Fibroblast of the conjunctiva (primary cell): Measurements from ENCODE around the gene MB21D2.

ENCODE experiments used
- DNase-seq: peaks from one replicate; pipeline ENCODE4 v3.0.0-alpha.2; 2010; ENCODE audit warnings: low read depth

MB21D2 gene

DNA sequence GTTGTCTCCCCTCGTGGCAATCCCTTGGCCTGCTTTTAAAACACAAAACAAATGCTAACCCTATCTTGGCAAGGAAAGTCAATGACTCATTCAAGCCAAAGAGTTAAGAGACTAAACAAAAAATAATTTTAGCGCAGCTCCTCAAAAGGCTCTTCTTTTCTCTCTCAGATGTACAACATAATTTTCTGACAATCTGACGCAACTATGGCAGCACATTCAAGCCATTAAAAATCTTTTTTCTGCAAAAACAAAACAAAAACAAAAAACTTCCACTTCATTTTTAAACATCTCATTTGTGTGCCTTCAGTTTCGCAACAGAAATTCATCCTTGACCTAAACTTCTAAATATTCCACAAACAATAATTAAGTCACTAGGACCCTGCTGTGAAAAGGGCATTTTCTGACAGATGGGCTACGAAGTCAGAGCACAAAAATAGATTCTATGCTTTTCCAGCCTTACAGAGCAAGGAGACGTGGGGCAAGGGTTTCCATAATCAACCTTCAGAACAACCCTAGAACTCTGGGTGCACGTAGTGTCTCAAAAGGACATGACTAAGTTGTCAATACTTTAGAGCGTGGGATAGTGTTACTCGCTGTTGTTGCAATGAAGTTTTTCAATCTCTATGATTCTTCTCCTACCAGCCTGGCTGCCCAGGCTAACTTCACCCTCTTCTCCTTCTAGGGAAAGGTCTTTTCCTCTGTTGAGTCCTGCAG is 84.3 kb downstream of the MB21D2 start:
- peak; percentile 67 for DNase-seq

GRCh38 chr3:192831801-192832347 is 85.8 kb downstream of the MB21D2 start:
- DNase-seq, result no peak

DNA sequence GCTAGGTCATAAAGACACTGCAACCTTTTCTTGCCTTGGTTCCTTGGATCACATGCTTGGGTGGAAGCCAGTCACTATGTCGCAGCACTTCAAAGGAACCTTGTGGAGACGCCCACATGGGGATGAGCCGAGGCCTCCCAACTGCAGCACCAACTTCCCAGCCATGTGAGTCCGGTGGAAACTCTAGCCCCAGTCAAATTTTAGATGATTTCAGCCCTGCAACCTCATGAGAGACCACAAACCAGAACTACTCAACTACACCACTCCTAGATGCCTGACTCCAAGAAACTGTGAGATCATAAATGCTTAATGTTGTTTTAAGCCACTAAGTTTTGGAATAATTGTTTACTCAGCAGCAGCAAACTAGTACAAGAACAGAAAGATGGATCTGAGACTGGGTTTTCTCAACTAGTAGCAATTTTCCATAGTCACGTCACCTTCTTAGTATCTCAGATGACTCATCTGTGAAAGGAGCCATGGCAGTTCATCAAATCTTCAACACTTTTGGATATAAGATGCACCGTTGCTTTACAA is 86.5 kb downstream of the MB21D2 start:
- DNase-seq, result peak; percentile 40

- DNase-seq, result no peak
Measured at GRCh38 chr3:192830291-192831110, 87.2 kb downstream of the MB21D2 start.

- DNase-seq, result no peak
Measured at GRCh38 chr3:192827863-192828594, 89.6 kb downstream of the MB21D2 start.

- no peak for DNase-seq
Measured at GRCh38 chr3:192827208-192827607, 90.4 kb downstream of the MB21D2 start.

GRCh38 chr3:192826214-192827006 is 91.2 kb downstream of the MB21D2 start:
- DNase-seq, result no peak

GRCh38 chr3:192825657-192826200 is 91.9 kb downstream of the MB21D2 start:
- no peak for DNase-seq

DNA sequence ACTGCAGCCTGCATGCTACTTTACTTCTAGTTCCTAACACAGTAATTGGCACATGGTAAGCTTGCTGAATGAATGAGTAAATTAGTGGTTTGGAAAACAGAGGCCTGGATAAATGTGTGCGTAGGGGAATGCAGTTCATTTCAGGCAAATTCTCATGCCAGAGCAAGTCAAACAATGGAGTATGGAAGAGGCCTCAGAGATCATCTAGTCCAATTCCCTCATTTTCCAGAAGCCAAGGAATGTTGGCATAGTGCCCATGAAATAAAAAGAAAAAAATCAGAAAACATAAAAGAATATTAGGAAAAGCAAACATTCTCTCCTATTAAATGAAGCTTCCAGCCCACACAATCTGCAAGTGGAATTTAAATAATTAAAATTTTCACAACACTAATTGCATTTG is 92.4 kb downstream of the MB21D2 start:
- DNase-seq, result no peak

- DNase-seq, result no peak
Measured at GRCh38 chr3:192824313-192824712, 93.3 kb downstream of the MB21D2 start.

- DNase-seq, result no peak
Measured at GRCh38 chr3:192821161-192821560, 96.5 kb downstream of the MB21D2 start.

DNA sequence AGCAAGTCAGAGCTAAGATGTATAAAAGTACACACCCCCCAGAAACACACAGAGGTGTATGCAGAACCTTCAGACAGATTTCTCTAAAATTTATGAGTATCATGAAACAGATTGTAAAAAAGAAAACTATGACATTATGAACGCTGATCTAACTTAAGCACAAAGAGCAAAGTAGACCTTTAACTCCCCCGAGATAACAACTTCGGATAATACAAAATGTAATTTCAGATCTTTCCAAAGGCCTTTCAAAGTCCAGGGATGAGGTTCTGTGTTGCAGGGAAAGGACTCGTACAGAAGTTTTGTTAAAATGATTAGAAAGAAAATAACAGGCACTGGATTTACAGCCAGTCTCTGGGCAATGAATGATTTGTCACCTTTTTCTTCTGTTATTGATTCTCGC is 97.5 kb downstream of the MB21D2 start:
- DNase-seq, result no peak

DNA sequence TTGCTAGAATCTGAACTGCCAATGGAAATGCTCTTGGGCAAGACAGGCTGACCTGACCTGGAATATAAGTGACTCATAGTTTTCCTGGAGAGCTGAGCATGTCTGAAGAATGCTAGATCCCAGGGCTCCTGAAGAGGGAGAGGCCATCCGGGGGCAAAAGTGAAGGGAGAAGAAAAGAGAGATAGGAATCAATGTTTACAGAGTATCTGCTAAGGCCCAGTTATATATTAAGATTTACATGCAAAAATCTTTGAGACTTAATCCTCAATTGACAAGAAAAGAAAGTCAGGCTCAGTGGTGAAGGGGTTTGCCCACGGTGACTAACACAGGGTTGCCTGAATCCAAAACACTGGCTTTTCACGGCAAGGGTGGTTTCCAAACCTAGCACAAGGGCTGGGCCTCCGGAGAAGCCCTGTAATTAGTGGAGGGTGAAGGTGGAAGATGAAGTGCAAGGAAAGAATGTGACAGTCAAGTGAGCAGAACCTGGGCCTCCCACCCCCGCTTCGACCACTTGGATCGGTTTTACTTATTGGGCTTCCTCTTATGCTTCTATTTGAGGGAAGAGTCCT is 98.6 kb downstream of the MB21D2 start:
- DNase-seq, result peak; percentile 40

GRCh38 chr3:192818126-192818525 is 99.5 kb downstream of the MB21D2 start:
- no peak for DNase-seq

DNA sequence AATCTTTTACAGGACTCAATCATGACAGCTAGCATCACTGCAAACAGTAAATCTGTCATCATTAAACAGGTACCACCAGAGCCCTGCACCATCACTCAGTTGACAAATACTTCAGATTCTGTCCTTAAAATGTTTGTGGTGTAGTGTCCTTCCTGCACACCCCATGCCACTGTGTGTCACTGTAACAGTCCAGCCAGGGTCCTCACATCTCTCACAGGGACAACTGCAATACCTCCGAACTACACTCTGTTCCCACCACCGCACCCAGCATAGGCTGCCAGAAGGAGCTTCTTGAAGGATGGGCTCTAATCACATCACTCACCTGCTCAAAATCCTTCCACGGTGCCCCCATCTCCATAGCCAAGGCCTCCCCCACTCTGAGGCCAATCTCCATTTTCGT is 100.2 kb downstream of the MB21D2 start:
- DNase-seq, result no peak

GRCh38 chr3:192817053-192817452 is 100.6 kb downstream of the MB21D2 start:
- no peak for DNase-seq

DNA sequence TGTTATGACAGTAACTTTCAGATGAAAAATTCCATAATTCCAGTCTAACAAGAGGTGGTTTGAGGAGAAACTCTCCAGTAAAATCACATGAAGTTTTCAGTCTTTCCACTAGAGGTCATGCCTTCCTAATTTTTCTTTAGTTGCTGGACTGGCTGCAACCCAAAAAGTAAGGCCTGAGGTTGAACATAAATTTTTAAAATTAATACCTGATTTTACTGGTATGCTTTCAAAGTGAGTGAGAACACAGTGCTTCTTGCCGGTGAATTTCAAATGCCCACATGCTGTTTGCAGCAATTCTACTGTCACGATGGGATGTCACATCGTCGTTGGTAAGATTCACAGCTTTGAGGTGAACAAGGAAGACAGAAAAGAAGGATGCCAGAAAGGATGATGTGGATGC is 101.3 kb downstream of the MB21D2 start:
- DNase-seq, result peak; percentile 36

- peak; percentile 43 for DNase-seq
Measured at GRCh38 chr3:192812743-192813383, 104.8 kb downstream of the MB21D2 start.

- DNase-seq, result no peak
Measured at GRCh38 chr3:192805711-192806110, 111.9 kb downstream of the MB21D2 start.

DNA sequence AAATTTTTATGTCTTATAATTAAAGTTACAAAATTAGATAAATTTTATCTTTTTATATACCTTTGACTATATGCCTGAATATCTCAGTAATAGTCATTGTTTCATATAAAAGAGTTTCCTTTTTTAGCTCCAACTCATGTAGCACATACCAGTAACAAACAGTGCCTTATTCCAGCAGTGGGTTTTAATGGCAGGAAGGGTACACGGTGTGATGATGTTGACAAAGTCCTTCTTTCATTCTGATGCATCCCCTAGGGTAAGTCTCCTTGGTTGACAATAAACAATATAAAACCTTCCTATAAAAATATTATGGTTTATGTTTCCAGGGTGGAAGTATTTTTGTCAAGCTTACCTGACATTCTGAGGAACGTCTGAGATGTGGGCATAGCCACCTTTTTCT is 113.2 kb downstream of the MB21D2 start:
- DNase-seq, result no peak
